ENCODE data around the gene DDHD1.
A peak's percentile ranks its signal among the peaks of the same experiment; 100 is the strongest.
"Not testable (repeated sequence)": the region's sequence is repeated elsewhere in the genome, so short reads cannot be mapped to it uniquely, and the experiment has no call there.

Gene DDHD1

DNA sequence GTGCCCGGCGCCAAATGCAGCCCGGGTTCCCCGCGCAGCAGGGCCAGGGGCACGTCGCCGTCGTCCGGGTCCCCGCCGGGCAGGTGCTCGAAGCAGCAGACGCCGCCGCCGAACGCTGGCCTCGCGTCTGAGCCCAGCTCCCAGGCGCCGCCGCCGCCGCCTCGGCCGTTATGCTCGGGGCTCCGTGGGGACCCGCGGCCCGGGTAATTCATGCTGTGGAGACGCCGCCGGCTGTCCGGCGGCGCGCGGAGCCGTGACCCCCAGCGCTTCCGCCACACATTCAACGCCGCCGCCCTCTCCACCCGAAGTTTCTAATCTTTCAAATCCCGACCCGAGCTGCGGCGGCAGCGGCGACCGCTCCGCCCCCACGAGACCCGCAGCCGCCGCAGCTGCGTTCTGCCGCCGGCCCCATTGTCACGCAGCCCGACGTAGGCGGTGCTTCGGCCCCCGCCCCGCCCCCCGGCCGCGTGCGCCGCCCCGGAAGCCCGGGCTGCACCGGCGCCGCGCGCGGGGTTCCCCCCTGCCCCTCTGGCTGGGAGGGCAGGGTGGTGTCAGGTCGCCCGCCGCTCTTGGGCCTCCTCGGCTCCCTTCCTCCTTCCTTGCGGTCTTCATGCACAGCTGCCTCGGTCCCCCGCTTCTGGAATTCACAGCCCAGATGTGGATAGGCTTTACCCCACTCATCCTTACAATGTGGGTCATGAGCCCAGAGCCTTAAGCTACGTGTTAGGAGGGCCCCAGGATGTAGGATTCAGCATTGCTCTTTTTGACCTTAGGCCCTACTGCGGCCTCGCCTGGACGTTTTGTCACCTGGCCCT, at the start of gene DDHD1:
Gene DDHD1, minus strand, starts transcription at position 437 of the 815 bp plus-strand sequence. Its CDS starts 225 bp downstream, at position 212.
- DNase-seq (ENCODE audit: low read depth): peak; percentile 73

DNA sequence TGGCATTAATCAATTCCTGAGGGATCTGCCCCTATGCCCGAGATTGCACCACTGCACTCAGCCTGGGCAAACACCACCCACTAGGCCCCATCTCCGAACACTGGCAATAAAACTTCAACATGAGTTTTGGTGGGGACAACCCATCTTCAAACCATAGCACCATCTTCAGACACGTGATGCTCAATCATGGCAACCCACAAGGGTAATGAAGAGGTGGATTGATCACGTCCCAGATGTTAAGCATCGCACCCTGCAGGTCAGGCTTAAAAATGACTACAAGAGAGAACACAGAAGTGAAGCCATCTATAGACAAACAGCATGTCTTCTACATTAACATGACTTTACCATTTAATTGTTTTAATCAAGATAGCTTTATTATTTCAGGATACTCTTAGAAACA, 42.8 kb upstream of the DDHD1 start:
- DNase-seq (ENCODE audit: low read depth): no peak

GRCh38 chr14:53193193-53193592, 40.1 kb upstream of the DDHD1 start:
- no peak for DNase-seq (ENCODE audit: low read depth)

- DNase-seq (ENCODE audit: low read depth): no peak
Measured at GRCh38 chr14:53192052-53192760, 39.1 kb upstream of the DDHD1 start.

DNA sequence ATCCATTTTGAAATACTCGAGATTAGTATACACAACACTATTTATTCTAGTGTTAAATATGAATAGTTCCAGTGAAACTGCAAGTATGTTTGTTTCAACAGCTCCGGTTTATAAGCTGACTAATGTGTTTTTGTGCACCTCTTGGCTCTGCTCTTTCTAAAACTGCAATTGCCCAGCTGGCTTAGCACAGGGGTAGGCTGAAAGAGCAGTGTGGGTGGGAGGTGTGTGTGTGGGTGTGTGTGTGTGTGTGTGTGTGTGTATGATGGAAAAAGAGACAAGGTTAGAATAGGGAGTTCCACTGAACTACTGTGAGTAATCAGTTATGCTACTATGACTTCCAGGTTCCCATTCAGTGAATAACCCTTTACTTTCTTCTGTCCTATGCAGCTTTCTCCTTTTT, 37.8 kb upstream of the DDHD1 start:
- DNase-seq (ENCODE audit: low read depth): peak; percentile 9

GRCh38 chr14:53187921-53188463, 34.9 kb upstream of the DDHD1 start:
- no peak for DNase-seq (ENCODE audit: low read depth)

- no peak for DNase-seq (ENCODE audit: low read depth)
Measured at GRCh38 chr14:53186532-53186931, 33.4 kb upstream of the DDHD1 start.

DNA sequence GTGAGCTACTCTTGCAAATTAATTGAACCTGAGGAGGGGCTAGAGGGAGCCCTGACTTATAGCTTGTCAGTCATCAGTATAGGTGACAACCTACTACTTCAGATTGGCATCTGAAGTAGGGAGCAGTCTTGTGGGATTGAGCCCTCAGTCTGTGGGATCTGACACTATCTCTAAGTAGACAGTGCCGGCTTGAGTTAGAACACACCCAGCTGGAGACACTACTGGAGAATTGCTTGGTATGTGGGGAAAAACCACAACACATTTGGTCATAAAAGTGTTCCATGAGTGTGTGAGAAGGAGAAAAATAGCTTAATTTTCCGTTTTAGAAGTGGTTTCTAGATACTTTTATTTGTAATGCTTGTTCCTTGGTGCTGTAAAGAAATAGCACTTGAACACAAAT, 30.5 kb upstream of the DDHD1 start:
- no peak for DNase-seq (ENCODE audit: low read depth)

DNA sequence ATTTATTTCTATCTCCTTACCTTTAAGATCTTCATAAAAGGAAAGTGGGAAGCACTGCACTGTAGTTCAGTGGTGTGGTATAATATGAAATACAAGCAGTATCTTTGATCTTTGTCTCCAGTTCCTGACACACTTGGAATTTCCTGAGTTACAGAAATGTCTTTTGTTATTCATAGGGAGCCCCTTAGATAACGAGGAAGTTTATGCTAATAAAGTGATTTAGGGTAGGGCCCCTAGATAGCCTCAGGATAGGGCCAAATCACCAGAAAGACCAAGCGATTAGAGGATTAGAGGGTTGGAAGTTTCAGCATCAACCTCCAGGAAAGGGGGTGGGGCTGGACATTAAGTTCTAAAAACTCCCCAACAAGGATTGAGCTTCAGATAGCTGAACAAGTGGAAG, 29.9 kb upstream of the DDHD1 start:
- DNase-seq (ENCODE audit: low read depth): no peak

- DNase-seq (ENCODE audit: low read depth): not testable (repeated sequence)
Measured at GRCh38 chr14:53181463-53182081, 28.4 kb upstream of the DDHD1 start.

GRCh38 chr14:53180272-53181221, 27.4 kb upstream of the DDHD1 start:
- DNase-seq (ENCODE audit: low read depth): peak; percentile 19

- not testable (repeated sequence) for DNase-seq (ENCODE audit: low read depth)
Measured at GRCh38 chr14:53179486-53180005, 26.4 kb upstream of the DDHD1 start.

DNA sequence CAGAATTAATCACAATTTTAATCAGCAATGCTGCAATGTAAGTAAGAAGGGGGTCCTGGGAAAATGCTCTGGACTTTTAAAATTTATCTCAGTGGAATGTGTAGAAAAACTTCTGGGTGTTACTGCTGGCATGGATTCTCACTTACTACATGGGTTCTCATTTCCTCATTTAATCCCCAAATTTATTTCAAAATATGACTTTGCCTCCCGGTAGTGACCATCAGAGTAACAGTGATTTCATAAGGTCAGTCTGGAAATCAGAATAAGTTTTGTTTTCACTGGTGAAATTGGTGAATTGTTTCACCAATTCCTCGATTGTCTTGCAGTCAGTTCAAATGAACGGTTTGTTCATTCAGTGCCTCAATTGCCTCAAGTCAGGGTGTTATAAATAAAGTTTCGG, 22.3 kb upstream of the DDHD1 start:
- no peak for DNase-seq (ENCODE audit: low read depth)

DNA sequence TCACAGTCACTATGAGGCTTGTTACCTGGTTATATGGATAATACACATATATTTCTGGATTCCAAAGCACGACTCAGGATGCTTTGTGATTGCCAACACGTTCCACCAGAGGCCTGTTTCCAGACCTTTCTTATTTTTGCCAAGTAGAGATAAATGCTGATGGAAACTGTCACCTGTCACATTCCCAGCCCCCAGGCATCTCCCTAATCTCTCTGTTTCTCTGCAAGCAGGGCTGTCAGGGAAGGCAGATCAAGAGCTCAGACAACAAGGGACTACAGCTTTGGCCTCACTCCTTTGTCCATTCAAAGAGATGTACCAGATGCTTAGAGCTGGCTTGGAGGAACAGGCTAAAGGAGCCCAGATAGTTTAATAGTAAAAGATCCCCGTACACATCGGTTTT, 21.8 kb upstream of the DDHD1 start:
- no peak for DNase-seq (ENCODE audit: low read depth)

DNA sequence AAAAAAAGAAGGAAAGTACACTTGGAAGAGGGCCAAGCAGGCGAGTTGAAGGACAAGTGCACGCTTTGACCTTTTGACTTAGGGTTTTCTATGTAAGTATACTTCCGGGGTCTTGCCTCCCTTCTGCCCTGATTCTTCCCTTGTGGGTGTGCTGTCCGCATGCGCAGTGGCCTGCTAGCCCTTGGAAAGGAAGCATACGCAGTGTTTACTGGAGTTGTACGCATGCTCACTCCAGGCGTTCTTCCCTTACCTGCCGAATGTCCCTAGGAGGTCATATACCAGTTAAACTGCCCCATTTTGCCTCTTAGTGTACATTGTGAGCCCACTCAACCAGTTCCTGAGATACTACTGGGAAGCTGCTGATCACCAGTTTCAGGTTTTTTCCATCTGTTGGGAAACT, 15.7 kb upstream of the DDHD1 start:
- no peak for DNase-seq (ENCODE audit: low read depth)

DNA sequence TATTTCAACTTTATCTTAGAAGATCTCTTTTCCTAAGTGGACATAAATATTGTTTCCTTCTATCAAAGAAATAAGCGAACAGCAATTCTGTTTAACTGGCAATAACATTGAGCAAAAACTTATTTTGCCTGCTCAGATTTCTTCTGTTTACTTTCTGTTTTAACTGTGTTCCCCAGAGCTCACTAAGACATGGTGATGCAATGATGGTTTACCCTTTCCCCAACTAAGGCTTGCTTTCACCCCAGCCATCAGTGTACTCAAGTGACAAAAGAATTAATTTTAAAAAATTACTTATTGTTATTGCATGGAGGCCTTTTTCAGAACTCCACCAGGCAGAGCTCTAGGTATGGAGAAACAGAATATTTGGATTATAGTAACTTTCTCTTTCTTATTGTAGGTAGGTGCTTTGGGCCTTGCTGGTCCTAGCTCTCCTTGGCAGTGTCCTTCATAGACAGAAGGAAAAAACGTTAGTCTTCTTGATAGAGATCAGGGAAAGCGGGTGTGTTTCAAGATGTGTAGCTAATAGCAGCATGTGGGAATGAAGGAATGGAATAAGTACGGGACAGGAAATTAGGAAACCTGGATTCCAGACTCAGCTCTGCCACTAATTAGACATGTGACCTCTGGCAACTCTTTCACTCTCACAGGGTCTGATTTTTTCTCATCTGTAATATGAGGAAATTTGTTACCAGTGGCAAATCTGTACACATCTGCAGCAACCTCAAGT, 14.6 kb upstream of the DDHD1 start:
- no peak for DNase-seq (ENCODE audit: low read depth)

DNA sequence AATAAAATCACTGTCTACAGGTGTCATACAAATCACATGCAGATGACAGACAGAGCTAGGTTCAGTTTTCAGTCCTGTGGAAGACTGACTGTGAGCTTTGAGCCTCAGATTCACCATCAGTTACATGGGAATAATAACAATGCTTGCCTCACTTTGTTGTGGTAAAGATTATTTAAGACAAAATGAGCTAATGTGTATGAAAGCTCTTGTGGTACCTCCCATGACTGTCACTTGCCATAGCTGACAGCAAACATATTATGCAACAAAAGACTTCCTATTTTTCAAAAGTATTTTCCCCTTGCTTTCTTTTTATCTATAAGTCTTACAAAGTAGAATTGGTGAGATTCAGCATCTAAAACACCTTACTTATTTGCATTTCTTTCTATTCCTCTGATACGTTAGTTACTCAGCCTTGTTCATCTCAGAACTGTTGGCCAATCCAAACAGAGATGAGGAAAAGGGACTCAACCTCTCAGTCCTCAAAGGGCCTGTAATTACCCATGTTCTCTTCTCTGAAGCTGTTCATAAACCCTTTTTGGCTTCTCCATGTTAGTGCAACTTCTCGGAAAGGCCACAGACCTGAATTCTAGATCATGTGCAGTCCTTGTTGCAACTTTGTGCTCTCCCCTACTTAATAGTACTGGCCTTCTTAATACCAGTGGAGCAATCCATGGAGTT, 8.8 kb upstream of the DDHD1 start:
- DNase-seq (ENCODE audit: low read depth): no peak

- no peak for DNase-seq (ENCODE audit: low read depth)
Measured at GRCh38 chr14:53156238-53156637, 3.1 kb upstream of the DDHD1 start.

- DNase-seq (ENCODE audit: low read depth): no peak
Measured at GRCh38 chr14:53153702-53154112, 584 bp upstream of the DDHD1 start.
